GM12875 (cell line): ENCODE measurements around the gene HNRNPC.
"Not testable (repeated sequence)": the region's sequence is repeated elsewhere in the genome, so short reads cannot be mapped to it uniquely, and the experiment has no call there.

ENCODE experiments used
- H3K4me3 ChIP-seq: one replicate; pipeline ENCODE4 v1.5.1; 2011; ENCODE audit warnings: low read depth, low read length, control low read depth
- CTCF ChIP-seq: IDR thresholded peaks from 2 replicates; pipeline ENCODE4 v1.5.1; 2011; ENCODE audit warnings: low read depth, mild to moderate bottlenecking, control low read depth, inconsistent platforms, low read length, moderate library complexity, borderline replicate concordance; ENCODE audit not compliant: insufficient read depth

HNRNPC gene

GRCh38 chr14:21215879-21216251, 53.4 kb downstream of the HNRNPC start:
- TF ChIP-seq CTCF: no peak
- H3K4me3 ChIP-seq: no peak overlapping the region

- TF ChIP-seq CTCF: no peak
These were observed 53.9 kb downstream of the HNRNPC start for GRCh38 chr14:21215130-21215878.

GRCh38 chr14:21213652-21214051, 55.6 kb downstream of the HNRNPC start:
- no peak overlapping the region for H3K4me3 ChIP-seq
- TF ChIP-seq CTCF: no peak

More at GRCh38 chr14:21215130-21215878, 53.9 kb downstream of the HNRNPC start:
- H3K4me3 ChIP-seq: no peak overlapping the region

- H3K4me3 ChIP-seq: not testable (repeated sequence)
These were observed 56.4 kb downstream of the HNRNPC start for GRCh38 chr14:21212824-21213223.

- TF ChIP-seq CTCF: no peak
- no peak overlapping the region for H3K4me3 ChIP-seq
These were observed 57.7 kb downstream of the HNRNPC start for GRCh38 chr14:21211509-21211908.

- H3K4me3 ChIP-seq: no peak overlapping the region
- no peak for TF ChIP-seq CTCF
These were observed 59.2 kb downstream of the HNRNPC start for GRCh38 chr14:21210023-21210422.

- H3K4me3 ChIP-seq: no peak overlapping the region
- TF ChIP-seq CTCF: no peak
These were observed 60.1 kb downstream of the HNRNPC start for GRCh38 chr14:21209185-21209584.
